ELF-1 (cell line): ENCODE results near the gene KLHL33.
A peak's percentile ranks its signal among the peaks of the same experiment; 100 is the strongest.
"Not testable (repeated sequence)": the region's sequence is repeated elsewhere in the genome, so short reads cannot be mapped to it uniquely, and the experiment has no call there.

Source experiments
- DNase-seq: peaks from one replicate; pipeline ENCODE4 v3.0.0-alpha.2; 2016; ENCODE audit warnings: low read depth, low spot score

The KLHL33 gene

DNA sequence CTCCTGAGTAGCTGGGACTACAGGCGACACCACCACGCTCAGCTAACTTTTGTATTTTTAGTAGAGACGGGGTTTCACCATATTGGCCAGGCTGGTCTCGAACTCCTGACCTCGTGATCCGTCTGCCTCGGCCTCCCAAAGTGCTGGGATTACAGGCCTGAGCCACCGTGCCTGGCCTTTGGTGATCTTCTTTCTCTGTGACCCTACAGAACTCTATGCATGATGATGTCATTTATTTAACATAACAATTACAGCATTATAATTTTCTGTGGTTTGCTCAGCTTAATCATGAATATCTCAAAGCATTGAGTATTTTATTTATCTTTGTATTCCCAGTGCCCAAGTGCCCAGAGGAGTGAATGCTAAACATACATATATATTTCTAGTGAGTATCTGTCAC is 16.9 kb upstream of the KLHL33 start:
- not testable (repeated sequence) for DNase-seq

DNA sequence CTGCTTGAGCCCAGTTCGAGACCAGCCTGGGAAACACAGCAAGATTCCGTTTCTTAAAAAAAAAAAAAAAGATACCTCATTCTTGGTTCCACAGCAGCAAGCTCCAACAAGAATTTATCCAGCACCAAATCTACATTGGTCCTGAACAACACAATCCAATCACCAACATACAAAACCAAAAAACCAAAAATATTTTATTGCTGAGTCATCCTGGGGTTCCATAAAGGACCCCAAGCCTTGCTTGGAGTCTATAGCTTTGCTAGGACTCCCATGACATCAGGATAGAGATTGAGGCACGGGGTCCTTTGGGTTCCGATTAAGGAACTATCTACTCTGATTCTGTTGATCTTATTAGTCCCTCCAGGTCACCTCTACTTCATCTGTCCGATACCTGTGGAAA is 10.9 kb upstream of the KLHL33 start:
- DNase-seq = no peak

DNA sequence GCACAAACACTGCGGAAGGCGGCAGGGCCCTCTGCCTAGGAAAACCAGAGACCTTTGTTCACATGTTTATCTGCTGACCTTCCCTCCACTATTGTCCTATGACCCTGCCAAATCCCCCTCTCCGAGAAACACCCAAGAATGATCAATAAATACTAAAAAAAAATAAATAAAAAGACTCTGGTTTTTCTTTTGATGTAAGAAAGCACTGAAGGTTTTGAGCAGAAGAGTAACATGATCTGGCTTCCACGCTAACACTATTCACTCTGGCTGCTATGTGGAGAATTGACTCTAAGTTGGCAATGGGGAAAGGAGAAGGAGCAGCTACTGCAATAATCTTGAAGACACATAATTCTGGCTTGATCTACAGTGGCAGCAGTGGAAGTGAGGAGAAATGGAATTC is 7.7 kb upstream of the KLHL33 start:
- not testable (repeated sequence) for DNase-seq

DNA sequence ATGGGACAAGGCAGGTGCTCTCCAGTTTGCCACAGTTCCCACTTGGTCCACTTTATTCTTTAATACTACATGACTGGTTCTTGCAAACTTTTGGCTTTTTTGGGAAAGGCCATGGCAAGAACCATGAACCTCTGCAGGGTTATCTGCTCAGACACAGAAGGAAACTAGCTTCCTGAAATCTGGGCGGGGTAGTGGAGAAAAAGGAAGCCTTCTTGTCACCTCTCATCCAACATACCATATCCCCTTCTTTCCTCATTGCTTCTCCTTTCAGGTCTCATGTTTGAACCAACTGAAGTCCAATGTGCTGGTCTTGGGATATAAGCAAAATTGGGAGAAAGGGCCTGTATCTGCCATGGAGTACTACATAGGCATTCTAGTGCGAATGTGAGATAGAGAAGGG is 5.5 kb upstream of the KLHL33 start:
- no peak for DNase-seq

DNA sequence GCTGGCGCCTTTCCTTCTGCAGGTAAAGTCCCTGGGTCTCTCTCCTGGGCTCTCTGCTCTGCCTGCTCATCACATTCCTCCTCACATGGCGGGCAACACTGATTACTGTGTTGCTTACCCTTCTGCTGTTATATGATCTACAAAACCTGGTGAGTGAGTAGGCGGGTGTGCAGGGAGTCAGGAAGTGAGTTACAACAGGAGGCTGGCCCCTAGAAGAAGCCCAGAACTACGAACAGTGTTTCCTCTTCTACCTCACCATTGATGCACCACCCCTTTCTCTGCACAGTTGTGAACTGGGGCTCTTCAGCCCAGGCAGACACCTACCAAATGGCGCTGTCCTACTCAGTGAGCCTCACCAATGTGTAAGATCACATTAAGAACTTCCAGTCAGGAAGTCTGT is 4.9 kb upstream of the KLHL33 start:
- no peak for DNase-seq

DNA sequence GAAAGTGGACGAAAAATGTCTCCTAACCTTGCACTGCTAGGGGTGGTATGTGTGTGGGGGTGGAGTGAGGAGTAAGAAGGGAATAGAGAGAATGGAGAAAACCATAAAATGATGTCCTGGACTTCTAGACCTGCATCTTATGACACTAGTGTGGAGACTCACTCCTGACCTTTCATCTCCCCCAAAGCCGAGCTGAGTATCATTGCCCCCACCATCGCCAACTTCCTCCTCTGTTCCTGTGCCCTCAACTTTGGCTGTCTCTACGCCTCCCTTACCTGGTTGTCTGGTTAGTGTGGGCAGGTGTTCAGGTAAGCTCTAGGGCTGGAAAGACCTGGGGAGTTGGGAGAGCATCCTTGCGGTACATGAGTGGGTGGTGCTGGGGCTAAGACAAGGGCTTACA is 4.5 kb upstream of the KLHL33 start:
- DNase-seq = no peak

DNA sequence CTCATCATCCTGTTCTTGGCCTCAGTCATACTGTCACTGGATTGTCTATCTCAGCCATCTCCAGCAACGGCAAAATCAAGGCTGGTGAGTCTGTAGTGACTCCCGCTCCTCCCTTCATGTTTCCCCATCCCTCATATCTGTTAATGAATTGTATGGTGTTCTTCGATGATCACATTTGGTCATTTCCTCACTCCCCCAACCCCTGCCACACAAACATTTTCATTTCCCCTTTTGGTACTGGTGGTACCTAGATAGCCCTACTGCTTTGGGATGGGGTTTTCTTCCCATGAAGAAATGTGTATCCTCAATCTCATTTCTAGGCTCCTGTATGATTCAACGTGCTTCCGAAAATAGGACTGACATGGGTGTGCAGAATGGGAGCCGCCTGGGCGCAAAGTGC is 2.7 kb upstream of the KLHL33 start:
- no peak for DNase-seq

DNA sequence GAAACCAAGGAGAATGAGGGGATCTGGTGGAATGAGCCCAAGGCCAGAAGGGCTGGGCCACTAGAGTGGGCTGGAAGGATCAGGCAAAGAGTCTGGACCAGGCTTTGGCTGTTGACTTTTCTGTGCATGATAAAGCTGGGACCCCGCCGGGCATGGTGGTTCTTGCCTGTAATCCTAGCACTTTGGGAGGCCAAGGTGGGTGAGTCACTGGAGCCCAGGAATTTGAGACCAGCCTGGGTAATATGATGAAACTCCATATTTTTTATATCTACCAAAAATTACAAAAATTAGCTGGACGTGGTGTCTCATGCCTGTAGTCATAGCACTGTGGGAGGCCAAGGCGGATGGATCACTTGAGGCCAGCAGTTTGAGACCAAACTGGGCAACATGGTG is 393 bp upstream of the KLHL33 start:
- no peak for DNase-seq

DNA sequence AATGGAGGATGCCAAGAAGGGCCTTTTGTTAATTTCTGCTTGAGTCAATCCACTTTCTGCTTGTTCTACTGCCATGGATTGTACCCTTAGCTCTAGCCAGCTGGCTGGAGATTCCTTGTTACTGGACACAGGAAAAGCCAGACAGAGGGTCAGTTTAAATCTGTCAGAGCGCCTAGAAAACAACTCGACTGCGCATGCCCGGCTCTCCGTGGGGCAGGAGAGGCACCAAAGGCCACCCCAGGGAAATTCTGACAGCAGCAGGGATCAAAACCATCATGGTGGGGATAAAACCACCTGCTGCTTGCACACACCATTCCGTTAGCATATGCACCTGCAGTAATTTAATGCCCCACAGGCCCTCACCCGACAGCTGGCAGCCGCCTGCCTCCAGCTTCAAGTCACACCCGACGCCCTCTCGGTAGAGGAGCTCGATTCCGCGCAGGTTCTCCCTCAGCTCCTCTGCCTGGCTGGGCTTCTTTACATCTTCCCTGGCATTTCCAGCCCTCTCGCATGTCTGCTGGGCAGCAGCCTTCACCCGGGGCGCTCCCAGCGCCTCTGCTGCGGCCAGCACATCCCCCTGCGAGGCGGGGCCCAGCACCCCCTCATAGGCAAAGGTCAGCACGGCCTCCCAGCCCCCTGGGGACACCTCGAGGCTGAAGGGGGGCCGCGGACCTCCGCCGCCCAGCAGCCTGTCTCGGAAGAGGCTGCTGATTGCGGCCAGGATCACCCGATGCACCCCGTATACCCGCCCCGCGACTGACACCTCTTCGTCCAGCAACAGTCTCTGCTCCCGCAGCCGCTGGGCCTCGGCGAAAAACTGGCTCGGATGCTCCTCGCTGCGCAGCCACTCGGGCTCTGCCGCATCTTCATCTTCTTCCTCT is 1.0 kb downstream of the KLHL33 start:
- no peak for DNase-seq

DNA sequence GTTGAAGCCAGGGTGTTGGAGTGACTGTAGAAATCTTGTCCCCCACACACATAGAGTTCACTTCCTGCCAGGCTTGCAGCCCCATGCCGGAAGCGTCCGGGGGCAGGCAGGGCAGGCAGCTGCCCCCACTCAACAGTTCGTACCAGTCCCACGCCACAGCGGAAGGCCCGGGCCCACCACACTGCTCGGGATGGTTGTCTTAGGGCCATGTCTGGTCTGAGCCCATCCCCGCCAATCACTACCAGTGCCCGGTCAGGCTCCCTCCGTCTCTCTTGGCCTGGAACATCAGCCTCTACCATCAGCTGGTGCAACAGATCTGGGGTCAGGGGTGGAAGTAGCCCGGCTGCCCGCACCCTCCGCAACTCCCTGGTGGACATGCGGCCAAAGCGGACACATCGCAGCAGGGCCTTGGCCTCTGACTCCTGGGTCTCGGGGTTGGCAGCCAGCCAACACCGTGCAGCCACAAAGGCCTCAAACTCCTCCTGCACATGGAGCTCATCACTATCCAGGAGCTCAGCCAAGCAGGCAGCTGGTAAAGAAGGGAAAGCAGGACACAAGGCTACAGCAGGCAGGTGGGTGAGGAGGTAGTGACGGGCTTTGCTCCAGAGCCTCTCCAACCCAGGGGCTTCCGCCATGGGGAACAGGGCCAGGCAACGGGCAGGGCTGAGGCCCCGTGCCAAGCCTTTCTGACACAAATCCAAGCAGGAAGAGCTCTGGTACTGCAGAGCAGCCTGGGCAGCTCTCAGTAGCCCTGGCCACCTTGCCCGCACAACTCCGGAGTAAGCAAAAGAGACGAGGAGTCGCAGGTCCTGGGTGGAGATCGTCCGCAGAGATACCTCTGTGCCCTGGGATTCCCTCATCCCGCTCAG is 5.9 kb downstream of the KLHL33 start:
- DNase-seq = no peak

DNA sequence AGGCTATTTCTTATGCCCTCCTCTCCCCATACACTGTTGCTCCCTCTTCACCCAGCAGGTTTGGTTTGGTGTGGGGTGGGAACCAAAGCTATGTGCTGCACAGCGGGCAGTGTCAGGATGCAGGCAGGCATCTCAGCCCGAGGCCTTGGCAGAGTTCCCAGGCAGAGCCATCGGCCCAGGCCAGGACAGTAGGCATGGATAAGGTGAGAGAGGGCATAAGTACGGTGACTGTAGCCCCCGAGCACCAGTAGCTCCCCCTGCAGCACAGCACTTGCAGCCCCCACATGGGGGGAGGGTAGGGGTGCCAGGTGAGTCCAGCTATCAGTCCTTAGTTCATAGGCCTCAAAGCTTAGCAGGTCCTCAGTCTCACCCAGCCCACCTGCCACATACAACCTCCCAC is 7.2 kb downstream of the KLHL33 start:
- no peak for DNase-seq

DNA sequence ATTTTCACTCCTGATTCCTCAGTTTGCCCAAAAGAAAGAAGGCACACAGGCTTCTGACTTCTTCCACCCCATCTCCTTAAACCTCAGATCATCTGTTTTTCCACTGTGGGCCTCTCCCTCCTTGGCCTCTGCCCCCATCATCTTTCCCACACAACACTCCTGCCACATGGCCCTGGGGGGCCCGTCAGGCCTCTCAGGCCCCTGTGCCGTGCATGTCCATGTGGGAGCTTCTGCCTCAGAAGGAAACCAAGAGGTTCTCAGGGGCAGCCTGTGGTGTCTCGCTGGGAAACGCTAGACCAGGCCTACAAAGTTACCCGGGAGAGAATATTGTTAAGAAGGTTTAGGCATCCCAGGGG is 8.0 kb downstream of the KLHL33 start:
- DNase-seq = no peak

DNA sequence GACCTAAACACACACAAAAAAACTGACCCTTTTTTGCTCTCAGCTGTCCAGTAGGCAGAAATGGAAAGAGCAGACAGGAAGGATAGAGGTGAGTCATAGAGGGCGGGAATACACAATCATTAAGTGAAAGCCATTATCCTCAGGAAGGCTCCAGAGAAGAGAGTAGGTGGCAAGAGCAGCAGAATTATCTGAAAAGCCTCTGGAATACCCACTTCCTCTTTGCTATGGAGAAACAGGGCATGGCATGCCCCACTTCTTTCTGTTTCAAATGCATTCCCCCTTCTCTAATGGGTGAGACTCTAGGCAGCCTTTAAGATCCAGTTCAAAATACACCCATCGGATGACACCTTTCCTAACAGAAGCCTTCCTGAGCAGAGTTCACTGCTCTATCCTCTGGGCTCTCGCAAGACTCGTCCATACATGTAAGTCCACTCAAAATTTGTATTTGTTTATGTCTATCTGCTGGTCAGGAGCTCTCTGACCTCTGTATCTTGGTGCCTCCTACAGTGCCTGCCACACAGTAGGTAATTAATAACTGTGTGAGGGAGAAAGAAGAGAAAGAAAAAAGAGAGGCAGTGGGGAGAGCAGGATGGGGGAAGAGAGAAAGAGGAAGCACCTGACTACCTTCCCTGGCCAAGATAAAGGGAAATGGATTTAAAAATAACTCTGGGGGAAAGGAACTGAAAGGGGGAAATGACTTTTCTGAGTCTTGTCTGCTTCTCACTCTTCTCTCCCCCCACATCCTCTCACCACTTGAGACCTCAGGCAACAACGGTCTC is 8.5 kb downstream of the KLHL33 start:
- DNase-seq = peak; percentile 14

DNA sequence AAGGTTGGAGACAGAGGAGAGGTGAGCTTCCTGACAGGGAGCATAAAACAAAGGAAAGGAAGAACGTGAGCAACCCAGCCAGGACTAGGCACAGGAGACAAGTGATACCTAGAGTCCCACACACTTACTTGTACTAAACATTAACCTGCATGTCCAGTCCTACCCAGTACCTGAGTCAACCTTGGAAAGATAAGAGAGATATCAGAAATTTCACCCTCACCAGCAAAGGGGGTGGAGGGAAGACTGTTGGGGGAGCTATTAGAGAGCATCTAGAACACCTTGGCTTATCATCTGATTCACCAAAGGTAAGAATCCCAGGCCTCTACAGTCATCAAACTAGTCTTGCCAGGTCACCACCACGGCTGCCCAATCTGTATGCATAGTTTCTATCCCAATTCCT is 11.1 kb downstream of the KLHL33 start:
- no peak for DNase-seq

DNA sequence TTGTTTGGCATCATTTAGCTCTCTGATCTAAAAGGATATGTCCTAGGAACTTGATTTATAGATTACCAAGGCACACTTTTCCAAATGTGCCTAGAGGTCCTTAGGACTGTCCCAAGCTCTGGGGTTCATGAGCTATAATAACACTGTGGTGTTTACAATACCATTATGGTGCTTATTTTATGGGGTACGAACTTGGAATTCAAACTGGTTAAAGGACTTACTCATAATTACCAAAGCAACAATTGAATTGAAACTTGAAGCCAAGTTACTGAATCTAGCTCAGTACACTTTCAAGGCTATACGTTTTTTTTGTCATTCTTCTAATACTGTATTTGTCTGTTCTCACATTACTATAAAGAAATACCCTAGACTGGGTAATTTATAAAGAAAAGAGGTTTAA is 13.1 kb downstream of the KLHL33 start:
- DNase-seq = no peak

DNA sequence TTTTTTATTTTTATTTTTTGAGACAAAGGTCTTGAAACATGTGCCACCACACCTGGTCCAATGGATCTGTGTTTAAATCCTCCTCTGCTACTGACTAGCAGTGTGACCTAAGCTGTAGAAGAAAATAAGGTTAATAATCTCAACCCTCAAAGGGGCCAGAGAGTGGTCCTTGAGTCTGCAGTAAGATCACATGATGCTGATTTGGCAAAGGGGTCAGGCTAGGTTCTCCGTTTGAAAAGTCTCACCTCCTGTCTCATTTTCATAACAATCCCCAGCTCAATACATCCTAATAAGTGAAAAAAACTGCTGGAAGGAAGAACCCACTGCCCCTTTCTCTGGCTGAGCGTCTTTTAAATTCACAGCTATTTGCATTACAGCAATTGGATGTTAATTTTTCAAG is 14.7 kb downstream of the KLHL33 start:
- no peak for DNase-seq

DNA sequence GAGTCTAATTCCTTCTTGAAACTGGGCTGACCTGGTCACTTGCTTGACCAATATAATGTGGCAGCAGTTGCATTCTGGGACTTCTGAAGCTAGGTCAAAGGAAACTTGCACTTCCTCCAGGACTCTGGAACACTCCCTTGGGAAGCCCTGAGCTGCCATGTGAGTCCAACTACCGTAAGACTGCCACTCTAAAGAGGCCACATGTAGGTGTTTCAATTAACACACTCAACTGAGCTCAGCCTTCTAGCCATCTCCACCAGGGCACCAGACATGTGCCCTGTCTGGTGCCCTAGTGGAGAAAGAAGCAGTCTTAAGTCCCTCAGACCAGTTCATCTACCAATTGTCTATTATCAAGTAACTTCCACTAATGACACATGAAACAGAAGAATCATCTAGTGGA is 16.5 kb downstream of the KLHL33 start:
- no peak for DNase-seq

DNA sequence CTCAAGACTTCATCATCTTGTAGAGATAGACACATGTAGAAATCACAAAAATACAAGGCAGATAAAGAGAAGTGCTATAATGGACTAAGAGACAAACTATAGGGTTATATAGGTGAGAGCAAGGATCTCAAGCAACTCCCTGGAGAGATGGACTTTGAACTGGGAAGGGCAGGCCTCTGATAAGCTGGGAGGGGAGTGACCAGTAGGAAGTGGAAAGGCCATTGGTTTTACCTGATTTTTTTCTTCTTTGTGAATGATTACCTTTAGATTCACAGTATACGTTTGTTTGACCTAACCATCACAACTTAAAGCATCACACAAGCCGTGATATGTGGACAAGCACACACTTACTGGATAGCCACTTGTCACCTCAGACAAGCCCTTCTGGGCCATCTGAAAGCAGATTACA is 17.5 kb downstream of the KLHL33 start:
- no peak for DNase-seq

DNA sequence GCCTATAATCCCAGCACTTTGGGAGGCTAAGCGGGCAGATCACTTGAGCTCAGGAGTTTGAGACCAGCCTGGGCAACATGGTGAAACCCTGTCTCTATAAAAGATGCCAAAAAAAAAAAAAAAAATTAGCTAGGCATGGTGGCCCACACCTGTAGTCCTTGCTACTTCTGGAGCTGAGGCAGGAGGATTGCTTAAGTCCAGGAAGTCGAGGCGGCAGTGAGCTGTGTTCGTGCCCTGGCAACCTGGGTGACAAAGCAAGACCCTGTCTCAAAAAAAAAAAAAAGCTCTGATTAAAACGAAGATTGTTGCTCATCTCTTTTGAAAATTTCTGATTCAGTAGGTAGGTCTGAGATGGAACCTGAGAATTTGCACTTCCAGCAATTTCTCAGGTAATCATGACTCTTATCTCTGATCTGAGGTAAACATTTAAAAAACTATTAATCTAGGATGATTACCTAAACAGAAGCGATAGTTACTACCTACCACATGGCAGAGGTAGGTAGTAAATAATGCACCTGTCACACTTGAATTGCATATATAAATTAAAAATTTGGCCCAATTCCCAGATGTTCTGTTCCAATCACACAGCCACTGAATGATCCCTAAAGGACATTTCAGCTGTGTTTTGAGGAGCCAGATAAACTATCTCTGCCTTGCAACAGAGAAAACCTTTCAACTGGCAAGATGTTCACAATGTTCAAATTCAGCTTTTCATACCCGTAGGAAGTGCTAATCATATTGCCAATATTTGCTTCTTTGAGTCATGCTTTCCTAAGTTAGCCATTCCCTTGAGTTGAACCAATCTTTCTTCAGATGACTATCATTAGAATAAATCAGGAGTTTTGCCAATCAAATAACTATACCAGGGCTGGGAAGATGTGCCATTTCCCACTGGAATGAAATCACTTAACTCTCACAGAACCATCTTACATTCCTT is 18.4 kb downstream of the KLHL33 start:
- DNase-seq = no peak

DNA sequence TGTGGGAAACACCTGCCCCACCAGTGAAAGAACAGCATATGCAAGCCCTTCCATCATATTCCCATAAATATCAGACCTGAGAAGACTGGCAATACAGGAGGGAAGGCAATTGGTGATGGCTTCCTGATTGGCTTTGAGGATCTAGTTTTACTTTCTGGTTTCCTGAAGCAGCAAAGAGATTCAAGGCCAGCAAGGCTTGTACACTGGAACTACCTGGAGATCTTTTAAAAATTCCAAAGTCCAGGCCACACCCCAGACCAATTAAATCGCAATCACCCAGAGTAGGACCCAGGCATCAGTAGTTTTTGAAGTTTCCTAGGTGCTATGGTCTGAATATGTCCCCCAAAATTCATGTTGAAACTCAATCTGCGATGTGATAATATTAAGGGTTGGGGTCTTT is 19.7 kb downstream of the KLHL33 start:
- no peak for DNase-seq

DNA sequence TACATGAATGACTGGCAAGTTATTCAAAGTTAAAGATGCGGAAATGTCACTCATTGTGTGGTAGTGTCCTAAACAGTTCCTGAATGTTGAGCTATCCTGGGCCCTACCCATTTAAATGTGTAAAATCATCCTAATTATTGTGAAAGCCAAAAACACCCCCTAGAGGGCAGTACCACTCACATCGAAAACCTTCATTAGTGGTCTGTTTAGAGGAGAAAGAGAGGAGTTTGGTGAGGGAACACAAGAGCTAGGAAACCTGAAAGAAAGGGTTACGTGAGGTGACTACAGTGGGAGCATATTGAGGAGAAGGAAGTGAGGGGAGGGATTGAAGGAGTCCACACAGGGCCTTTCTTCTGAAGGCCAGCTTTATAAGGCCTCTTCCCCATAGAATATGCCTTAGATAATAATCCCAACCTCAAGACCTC is 20.2 kb downstream of the KLHL33 start:
- peak; percentile 56 for DNase-seq
